Measurements from ENCODE around the gene EEF1A2. TPM values are rescaled to one million over a fixed set of nuclear protein-coding genes. Genes with fewer than 3 reads are reported as not detected.

The EEF1A2 gene
- total RNA-seq, 4 donors from 2014 or later = 1.1 to 1.5 TPM; not detected in 2

GRCh38 chr20:63439866-63440265, 59.0 kb downstream of the EEF1A2 start:
- Histone ChIP-seq H3K27ac (no peak overlapping the region), H3K4me3 (no peak overlapping the region), H3K4me1 (no peaks in the 10 kb centered on the region), H3K9me3 (no peaks in the 10 kb centered on the region), H3K36me3 (no peaks in the 10 kb centered on the region), H3K27me3 (no peaks in the 10 kb centered on the region)
- intact Hi-C loops (cut with DNase I; ENCODE audit: low total_unique reads) = no loop called here
- no peak for TF ChIP-seq POLR2A (IDR thresholded peaks at IDR 0.05)
- TF ChIP-seq, protein P1, sequence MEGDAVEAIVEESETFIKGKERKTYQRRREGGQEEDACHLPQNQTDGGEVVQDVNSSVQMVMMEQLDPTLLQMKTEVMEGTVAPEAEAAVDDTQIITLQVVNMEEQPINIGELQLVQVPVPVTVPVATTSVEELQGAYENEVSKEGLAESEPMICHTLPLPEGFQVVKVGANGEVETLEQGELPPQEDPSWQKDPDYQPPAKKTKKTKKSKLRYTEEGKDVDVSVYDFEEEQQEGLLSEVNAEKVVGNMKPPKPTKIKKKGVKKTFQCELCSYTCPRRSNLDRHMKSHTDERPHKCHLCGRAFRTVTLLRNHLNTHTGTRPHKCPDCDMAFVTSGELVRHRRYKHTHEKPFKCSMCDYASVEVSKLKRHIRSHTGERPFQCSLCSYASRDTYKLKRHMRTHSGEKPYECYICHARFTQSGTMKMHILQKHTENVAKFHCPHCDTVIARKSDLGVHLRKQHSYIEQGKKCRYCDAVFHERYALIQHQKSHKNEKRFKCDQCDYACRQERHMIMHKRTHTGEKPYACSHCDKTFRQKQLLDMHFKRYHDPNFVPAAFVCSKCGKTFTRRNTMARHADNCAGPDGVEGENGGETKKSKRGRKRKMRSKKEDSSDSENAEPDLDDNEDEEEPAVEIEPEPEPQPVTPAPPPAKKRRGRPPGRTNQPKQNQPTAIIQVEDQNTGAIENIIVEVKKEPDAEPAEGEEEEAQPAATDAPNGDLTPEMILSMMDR (IDR thresholded peaks at IDR 0.05) = no peak
- no peak for DNase-seq

DNA sequence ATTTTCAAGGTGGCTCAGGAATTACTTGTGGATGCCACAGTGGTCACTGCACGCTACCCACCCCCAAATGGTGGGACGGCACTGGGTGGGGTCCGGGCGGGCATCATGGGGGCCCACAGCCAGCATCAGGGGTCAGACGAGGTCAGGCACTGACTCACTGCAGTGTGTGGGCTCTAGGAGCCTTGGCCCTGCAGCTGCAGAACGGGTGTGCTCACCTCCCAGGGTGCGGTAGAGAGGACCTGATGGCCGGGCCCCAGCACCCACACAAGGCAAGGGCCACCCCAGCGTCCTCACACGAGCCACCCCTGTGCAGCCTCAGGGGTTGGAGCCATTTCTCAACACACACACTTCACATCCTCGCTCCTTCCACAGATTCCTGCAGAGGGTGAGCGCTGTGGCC, 60.8 kb downstream of the EEF1A2 start:
- intact Hi-C loops (cut with DNase I; ENCODE audit: low total_unique reads) = no loop called here

More for the DNA sequence above, 60.8 kb downstream of the EEF1A2 start:
- TF ChIP-seq POLR2A (IDR thresholded peaks at IDR 0.05) = no peak
- TF ChIP-seq, protein P1 (IDR thresholded peaks at IDR 0.05) = no peak
- H3K27me3 ChIP-seq = no peaks in the 10 kb centered on the region
- no peak for DNase-seq
- H3K27ac ChIP-seq = no peak overlapping the region
- H3K9me3 ChIP-seq = no peaks in the 10 kb centered on the region
- H3K4me3 ChIP-seq = no peak overlapping the region
- no peaks in the 10 kb centered on the region for H3K36me3 ChIP-seq
- no peaks in the 10 kb centered on the region for H3K4me1 ChIP-seq

Other genes with a start within 250 kb of the EEF1A2 start
- 10 to 100 TPM in 1 of 4 donors, not detected in 3; 40.9 TPM for gene NKAIN4, start 244.6 kb downstream of the EEF1A2 start, total RNA-seq
- 100 to 1,000 TPM in 2 of 4 donors, 10 to 100 TPM in 2; 34.4 to 306 (median 99.3) TPM for gene ARFGAP1, start 226.3 kb downstream of the EEF1A2 start, total RNA-seq
- 1 to 10 TPM in 1 of 4 donors, under 1 TPM in 1, not detected in 2; 0.97 to 1.2 TPM for gene COL20A1, start 205.9 kb downstream of the EEF1A2 start, total RNA-seq
- 1 to 10 TPM in 1 of 4 donors, under 1 TPM in 1, not detected in 2; 0.21 to 1.5 TPM for gene CHRNA4, start 137.7 kb downstream of the EEF1A2 start, total RNA-seq
- 1 to 10 TPM in 2 of 4 donors, not detected in 2; 1.2 to 4.9 TPM for gene KCNQ2, start 26.4 kb downstream of the EEF1A2 start, total RNA-seq
- gene PPDPF, start 21.7 kb upstream of the EEF1A2 start, total RNA-seq = 100 to 1,000 TPM in 2 of 4 donors, 10 to 100 TPM in 2; 35.8 to 200 (median 88.6) TPM
- gene PTK6, start 38.3 kb upstream of the EEF1A2 start, total RNA-seq = under 1 TPM in 2 of 4 donors, not detected in 2; under 0.01 TPM
- not detected for gene SRMS, start 48.7 kb upstream of the EEF1A2 start, total RNA-seq
- under 1 TPM in 2 of 4 donors, not detected in 2; 0.34 to 0.69 TPM for gene FNDC11, start 55.1 kb upstream of the EEF1A2 start, total RNA-seq
- 10 to 100 TPM in 3 of 4 donors, 1 to 10 TPM in 1; 3.5 to 41.9 (median 22.1) TPM for gene HELZ2, start 75.2 kb upstream of the EEF1A2 start, total RNA-seq
- 10 to 100 TPM in 2 of 4 donors, 1 to 10 TPM in 2; 2.1 to 24.8 (median 11.5) TPM for gene GMEB2, start 128.0 kb upstream of the EEF1A2 start, total RNA-seq
- gene STMN3, start 154.3 kb upstream of the EEF1A2 start, total RNA-seq = 10 to 100 TPM in 3 of 4 donors, 1 to 10 TPM in 1; 9.2 to 30.5 (median 20.9) TPM
- gene RTEL1, start 159.2 kb upstream of the EEF1A2 start, total RNA-seq = 10 to 100 TPM; 17.4 to 56.5 (median 26.6) TPM
- 1 to 10 TPM in 1 of 4 donors, under 1 TPM in 1, not detected in 2; 0.83 to 4.1 TPM for gene TNFRSF6B, start 197.6 kb upstream of the EEF1A2 start, total RNA-seq
- 10 to 100 TPM; 26.1 to 59.8 (median 33.5) TPM for gene ARFRP1, start 208.9 kb upstream of the EEF1A2 start, total RNA-seq
- 10 to 100 TPM in 3 of 4 donors, 1 to 10 TPM in 1; 1.5 to 37.9 (median 15.3) TPM for gene ZGPAT, start 209.0 kb upstream of the EEF1A2 start, total RNA-seq
- 10 to 100 TPM in 1 of 4 donors, 1 to 10 TPM in 3; 2.6 to 10.5 (median 8.4) TPM for gene LIME1, start 237.6 kb upstream of the EEF1A2 start, total RNA-seq
- gene SLC2A4RG, start 240.7 kb upstream of the EEF1A2 start, total RNA-seq = 100 to 1,000 TPM in 1 of 4 donors, 10 to 100 TPM in 3; 10.5 to 120 (median 41.0) TPM

All from uterus (tissue), 4 donors.